OCI-LY7 (cell line): ENCODE measurements around the gene LINS1. TPM values are rescaled to one million over a fixed set of nuclear protein-coding genes. Genes with fewer than 3 reads are reported as not detected.

ENCODE experiments used
- BruUV-seq: library from RNA; stranded (reverse); fragments of 400-500 nt; replicated peaks from 2 replicates; lab custom pipeline; 2021; lab: Mats Ljungman, UMichigan
- CTCF ChIA-PET: fragments of 300-600 bp; sonication (Branson Sonifier 250); formaldehyde crosslinking; loops from one replicate; lab custom pipeline; 2022; ENCODE audit warnings: antibody characterized with exemption; ENCODE audit not compliant: unreplicated experiment; lab: Charles Lee
- POLR2A ChIA-PET: fragments of 300-600 bp; sonication (Branson Sonifier 250); formaldehyde crosslinking; loops from one replicate; lab custom pipeline; 2022; ENCODE audit warnings: antibody characterized with exemption; lab: Charles Lee
- DNase-seq: peaks from one replicate; pipeline ENCODE4 v3.0.0-alpha.2; 2015; ENCODE audit warnings: low spot score
- H2AFZ ChIP-seq: fragments of 200-600 bp; sonication (generic), shearing (Covaris generic); 2 replicates; pipeline ENCODE4 v1.6.1; 2014; ENCODE audit warnings: mild to moderate bottlenecking, antibody characterized with exemption, low read length, moderate library complexity
- H3K27ac ChIP-seq: fragments of 200-600 bp; sonication (generic); 2 replicates; pipeline ENCODE4 v1.5.1; 2014; ENCODE audit warnings: mixed run types, low read depth, mild to moderate bottlenecking, moderate library complexity, low read length, inconsistent platforms; ENCODE audit not compliant: poor library complexity, severe bottlenecking
- H3K36me3 ChIP-seq: fragments of 200-600 bp; sonication (generic); 2 replicates; pipeline ENCODE4 v1.6.1; 2014; ENCODE audit warnings: mild to moderate bottlenecking, antibody characterized with exemption, low read length, moderate library complexity, mixed read lengths; ENCODE audit not compliant: insufficient read depth
- H3K4me1 ChIP-seq: fragments of 200-600 bp; sonication (generic); 2 replicates; pipeline ENCODE4 v1.5.1; 2014; ENCODE audit warnings: mild to moderate bottlenecking, low read length; ENCODE audit not compliant: insufficient read depth, poor library complexity, severe bottlenecking
- H3K4me2 ChIP-seq: fragments of 200-600 bp; sonication (generic); 2 replicates; pipeline ENCODE4 v1.6.1; 2014; ENCODE audit warnings: mild to moderate bottlenecking, low read length
- H3K4me3 ChIP-seq: fragments of 200-600 bp; sonication (generic); 2 replicates; pipeline ENCODE4 v1.5.1; 2014; ENCODE audit warnings: mild to moderate bottlenecking, low read depth, low read length; ENCODE audit not compliant: poor library complexity, severe bottlenecking
- H3K79me2 ChIP-seq: fragments of 200-600 bp; sonication (generic); 2 replicates; pipeline ENCODE4 v1.6.1; 2016; ENCODE audit warnings: low read depth, mild to moderate bottlenecking, low read length, moderate library complexity, mixed read lengths; ENCODE audit not compliant: insufficient read depth
- H3K9me2 ChIP-seq: fragments of 200-600 bp; sonication (generic); 2 replicates; pipeline ENCODE4 v1.6.1; 2016; ENCODE audit warnings: mild to moderate bottlenecking, low read length, mixed read lengths; ENCODE audit not compliant: insufficient read depth
- H3K9me3 ChIP-seq: fragments of 200-600 bp; sonication (generic); 2 replicates; pipeline ENCODE4 v1.6.1; 2014; ENCODE audit warnings: mild to moderate bottlenecking, mixed run types, low read length, mixed read lengths
- H4K20me1 ChIP-seq: fragments of 200-600 bp; sonication (generic); 2 replicates; pipeline ENCODE4 v1.6.1; 2014; ENCODE audit warnings: mild to moderate bottlenecking, antibody characterized with exemption, low read length, moderate library complexity, mixed read lengths; ENCODE audit not compliant: insufficient read depth
- EZH2phosphoT487 ChIP-seq: fragments of 200-600 bp; sonication (generic); IDR thresholded peaks from 2 replicates; pipeline ENCODE4 v1.6.1; 2018; ENCODE audit warnings: low read depth, borderline replicate concordance, mild to moderate bottlenecking, mixed run types, antibody characterized with exemption, low read length, moderate library complexity, mixed read lengths
- intact Hi-C: fragments of 100-400 bp; cut with micrococcal nuclease; formaldehyde crosslinking; loops from one replicate; pipeline ENCODE4 v1.10.0; 2022; ENCODE audit not compliant: unreplicated experiment
- small RNA-seq: library from RNA; depleted of rRNA; stranded (forward); fragments of <200 nt; gene quantifications from one replicate; pipeline ENCODE3, GENCODE V24; 2014
- total RNA-seq, 2 experiments: library from RNA; depleted of rRNA in 1 of 2; stranded (reverse); fragments of >200 nt in 1 of 2; shearing (Covaris generic) in 1 of 2; gene quantifications; 2 replicates each; pipeline ENCODE4 v1.2.3, GENCODE V29; 2014 to 2022
- TF ChIP-seq, protein P1 (sequence below): fragments of 200-600 bp; sonication (generic); conservative IDR thresholded peaks from 2 replicates; pipeline ENCODE4 v1.5.1; 2014; ENCODE audit warnings: mild to moderate bottlenecking, antibody characterized with exemption, low read length, moderate library complexity, mixed read lengths

Gene LINS1
- total RNA-seq, 2 experiments from 2014 or later, result 6.6 to 14.3 TPM

DNA sequence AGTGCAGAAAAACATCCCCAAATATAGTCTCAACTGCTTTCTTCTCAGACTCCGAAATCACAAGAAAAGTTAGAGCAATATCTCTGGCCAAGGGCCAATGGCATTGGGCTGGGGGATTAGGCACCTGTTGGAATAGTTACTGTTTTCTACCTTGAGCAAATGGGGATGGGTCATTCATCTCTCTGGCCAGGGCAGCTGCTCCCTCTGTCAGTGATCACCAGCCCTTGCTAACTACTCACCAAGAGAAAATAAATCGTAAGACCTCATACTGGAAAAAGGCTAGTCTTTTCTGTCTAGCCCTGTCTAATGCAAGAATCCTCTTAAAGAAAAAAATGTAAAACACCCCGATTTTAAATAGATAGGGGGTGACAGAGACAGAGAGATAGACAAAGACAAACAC, 84.1 kb downstream of the LINS1 start:
- intact Hi-C loops, result no loop called here
- no peak overlapping the region for H3K4me2 ChIP-seq
- no peak overlapping the region for H3K4me3 ChIP-seq
- no peaks in the 10 kb centered on the region for H3K9me2 ChIP-seq
- no TSS peak for BruUV-seq
- no peaks in the 10 kb centered on the region for H3K79me2 ChIP-seq
- ChIA-PET POLR2A (no interaction called here), CTCF (no interaction called here)
- no peak overlapping the region for H3K27ac ChIP-seq
- no peak for TF ChIP-seq EZH2phosphoT487
- TF ChIP-seq, protein P1, sequence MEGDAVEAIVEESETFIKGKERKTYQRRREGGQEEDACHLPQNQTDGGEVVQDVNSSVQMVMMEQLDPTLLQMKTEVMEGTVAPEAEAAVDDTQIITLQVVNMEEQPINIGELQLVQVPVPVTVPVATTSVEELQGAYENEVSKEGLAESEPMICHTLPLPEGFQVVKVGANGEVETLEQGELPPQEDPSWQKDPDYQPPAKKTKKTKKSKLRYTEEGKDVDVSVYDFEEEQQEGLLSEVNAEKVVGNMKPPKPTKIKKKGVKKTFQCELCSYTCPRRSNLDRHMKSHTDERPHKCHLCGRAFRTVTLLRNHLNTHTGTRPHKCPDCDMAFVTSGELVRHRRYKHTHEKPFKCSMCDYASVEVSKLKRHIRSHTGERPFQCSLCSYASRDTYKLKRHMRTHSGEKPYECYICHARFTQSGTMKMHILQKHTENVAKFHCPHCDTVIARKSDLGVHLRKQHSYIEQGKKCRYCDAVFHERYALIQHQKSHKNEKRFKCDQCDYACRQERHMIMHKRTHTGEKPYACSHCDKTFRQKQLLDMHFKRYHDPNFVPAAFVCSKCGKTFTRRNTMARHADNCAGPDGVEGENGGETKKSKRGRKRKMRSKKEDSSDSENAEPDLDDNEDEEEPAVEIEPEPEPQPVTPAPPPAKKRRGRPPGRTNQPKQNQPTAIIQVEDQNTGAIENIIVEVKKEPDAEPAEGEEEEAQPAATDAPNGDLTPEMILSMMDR, result no peak
- no peaks in the 10 kb centered on the region for H3K36me3 ChIP-seq
- no peaks in the 10 kb centered on the region for H3K4me1 ChIP-seq
- H2AFZ ChIP-seq, result no peak overlapping the region
- no peak for DNase-seq
- no peaks in the 10 kb centered on the region for H4K20me1 ChIP-seq
- no peaks in the 10 kb centered on the region for H3K9me3 ChIP-seq

Small RNA genes lying within 50 kb of the gene (small RNA-seq; reads per million reads assigned to genes)
- gene RF00019 (not detected), gene RNU6-181P (not detected), gene RNU6-322P (not detected)

Other genes with a start within 250 kb of the LINS1 start
- gene CERS3, start 73.2 kb downstream of the LINS1 start, total RNA-seq (2014; rRNA removed; shearing (Covaris generic)), result 0.88 TPM in 1 of 2 replicates, not detected in the other
- gene CERS3, start 73.2 kb downstream of the LINS1 start, total RNA-seq (2022), result not detected in 2 replicates
- 10.9 and 13.1 TPM in 2 replicates for gene ASB7, start 405 bp upstream of the LINS1 start, total RNA-seq (2014; rRNA removed; shearing (Covaris generic))
- gene ASB7, start 405 bp upstream of the LINS1 start, total RNA-seq (2022), result 15.2 and 17.4 TPM in 2 replicates